ENCODE measurements around the gene CCDC33.

The CCDC33 gene

DNA sequence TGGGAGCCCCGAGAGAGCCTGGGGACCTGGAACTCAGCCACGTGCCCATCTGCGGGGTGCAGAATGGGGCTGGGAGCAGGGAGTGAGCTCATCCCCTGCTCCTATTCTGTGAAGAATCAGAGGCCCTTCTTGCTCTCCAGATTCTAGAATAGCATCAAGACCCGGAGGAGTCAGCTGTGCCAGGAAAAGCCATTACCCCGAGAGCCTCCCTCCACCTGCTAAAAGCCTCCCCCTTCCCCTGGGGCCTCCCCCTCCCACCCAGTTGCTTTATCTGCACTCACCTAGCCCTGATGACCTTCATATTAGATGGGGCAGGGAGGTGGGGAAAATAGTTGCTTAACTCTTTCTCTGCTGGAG lies 23.1 kb downstream of the CCDC33 start:
- no peak for DNase-seq (ENCODE audit: low spot score)

- DNase-seq (ENCODE audit: low spot score), result no peak
Measured at GRCh38 chr15:74259821-74260607, 23.9 kb downstream of the CCDC33 start.

GRCh38 chr15:74261041-74261440 lies 24.9 kb downstream of the CCDC33 start:
- DNase-seq (ENCODE audit: low spot score), result no peak

GRCh38 chr15:74261685-74262084 lies 25.6 kb downstream of the CCDC33 start:
- DNase-seq (ENCODE audit: low spot score), result no peak

- no peak for DNase-seq (ENCODE audit: low spot score)
Measured at GRCh38 chr15:74262151-74262550, 26.0 kb downstream of the CCDC33 start.

- DNase-seq (ENCODE audit: low spot score), result no peak
Measured at GRCh38 chr15:74262625-74263024, 26.5 kb downstream of the CCDC33 start.

DNA sequence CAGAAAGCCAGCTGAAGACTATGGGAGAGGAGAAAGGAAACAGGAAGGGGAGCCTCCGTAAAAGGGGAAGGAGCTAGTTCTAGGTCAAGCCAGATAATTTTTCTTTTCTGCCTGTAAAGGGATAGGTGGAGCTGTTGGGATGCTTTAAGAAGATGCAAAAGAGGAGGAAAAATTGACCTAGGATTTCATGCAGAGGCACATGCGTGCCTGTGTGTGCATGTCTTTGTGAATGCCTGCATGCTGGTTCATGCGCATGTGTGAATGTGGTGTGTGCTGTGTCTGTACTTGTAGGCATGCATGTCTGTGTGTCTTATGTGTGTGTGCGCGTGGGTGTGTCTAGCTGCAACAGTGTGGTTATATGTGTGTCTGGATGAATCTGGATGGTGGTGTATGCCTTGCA lies 27.3 kb downstream of the CCDC33 start:
- DNase-seq (ENCODE audit: low spot score), result no peak

- DNase-seq (ENCODE audit: low spot score), result no peak
Measured at GRCh38 chr15:74264081-74264501, 28.0 kb downstream of the CCDC33 start.

GRCh38 chr15:74265046-74265639 lies 29.0 kb downstream of the CCDC33 start:
- DNase-seq (ENCODE audit: low spot score), result no peak

- DNase-seq (ENCODE audit: low spot score), result no peak
Measured at GRCh38 chr15:74268020-74268419, 31.9 kb downstream of the CCDC33 start.

- no peak for DNase-seq (ENCODE audit: low spot score)
Measured at GRCh38 chr15:74269362-74270035, 33.4 kb downstream of the CCDC33 start.

- no peak for DNase-seq (ENCODE audit: low spot score)
Measured at GRCh38 chr15:74270155-74270554, 34.0 kb downstream of the CCDC33 start.

GRCh38 chr15:74270854-74271520 lies 34.9 kb downstream of the CCDC33 start:
- no peak for DNase-seq (ENCODE audit: low spot score)

GRCh38 chr15:74272812-74273211 lies 36.7 kb downstream of the CCDC33 start:
- DNase-seq (ENCODE audit: low spot score), result no peak

- DNase-seq (ENCODE audit: low spot score), result no peak
Measured at GRCh38 chr15:74274470-74275038, 38.4 kb downstream of the CCDC33 start.

DNA sequence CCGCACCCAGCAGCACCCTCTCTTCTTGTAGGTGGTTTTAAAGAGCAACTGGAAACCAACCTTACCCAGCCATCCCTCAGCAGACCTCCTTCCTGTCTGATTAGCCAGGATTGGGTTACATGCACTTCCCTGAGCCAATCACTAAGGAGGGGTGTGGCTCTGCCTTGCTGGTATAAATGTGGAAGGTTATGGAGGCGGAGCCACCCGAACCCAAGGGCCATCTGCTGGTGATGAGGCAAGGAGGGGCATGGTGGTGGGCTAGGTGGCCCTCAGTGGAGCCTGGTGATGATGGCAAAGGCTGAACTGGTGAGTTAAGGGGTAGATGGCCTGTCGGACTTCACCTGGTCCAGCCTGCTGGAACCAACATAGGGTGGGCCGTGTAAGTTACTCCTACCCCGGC lies 39.8 kb downstream of the CCDC33 start:
- no peak for DNase-seq (ENCODE audit: low spot score)

DNA sequence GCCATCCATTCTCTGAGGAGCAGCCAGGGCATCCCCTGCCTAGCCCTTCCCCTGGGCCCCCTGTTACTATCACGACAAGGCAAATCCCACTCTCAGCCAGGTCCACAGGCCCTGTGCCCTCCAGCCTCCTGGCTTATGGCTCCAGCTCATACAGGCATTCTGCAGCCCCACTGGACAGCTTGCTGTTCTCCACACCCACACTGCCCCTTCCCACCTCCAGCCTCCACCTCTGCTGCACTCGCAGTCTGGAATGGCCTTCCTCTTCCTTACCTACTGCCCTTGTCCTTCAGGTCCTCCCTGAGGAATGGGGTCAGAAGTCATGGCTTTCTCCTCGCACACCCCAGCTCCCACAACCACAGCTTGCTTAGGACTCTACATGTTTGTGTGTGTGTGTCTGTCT lies 40.4 kb downstream of the CCDC33 start:
- no peak for DNase-seq (ENCODE audit: low spot score)

GRCh38 chr15:74277242-74277810 lies 41.2 kb downstream of the CCDC33 start:
- DNase-seq (ENCODE audit: low spot score), result no peak

GRCh38 chr15:74278207-74278606 lies 42.1 kb downstream of the CCDC33 start:
- DNase-seq (ENCODE audit: low spot score), result no peak

GRCh38 chr15:74281147-74282133 lies 45.3 kb downstream of the CCDC33 start:
- no peak for DNase-seq (ENCODE audit: low spot score)

GRCh38 chr15:74283368-74283767 lies 47.2 kb downstream of the CCDC33 start:
- DNase-seq (ENCODE audit: low spot score), result no peak
